Activated CD8-positive, alpha-beta memory T cell treated with anti-CD3 and anti-CD28 coated beads, Interleukin-2, amount 50 U/mL, for 24 hours (primary cell): ENCODE data around the gene KIF6.

ENCODE experiments used
- DNase-seq: peaks from one replicate; pipeline ENCODE4 v3.0.0-alpha.2; 2020; ENCODE audit errors: extremely low read depth

The KIF6 gene

DNA sequence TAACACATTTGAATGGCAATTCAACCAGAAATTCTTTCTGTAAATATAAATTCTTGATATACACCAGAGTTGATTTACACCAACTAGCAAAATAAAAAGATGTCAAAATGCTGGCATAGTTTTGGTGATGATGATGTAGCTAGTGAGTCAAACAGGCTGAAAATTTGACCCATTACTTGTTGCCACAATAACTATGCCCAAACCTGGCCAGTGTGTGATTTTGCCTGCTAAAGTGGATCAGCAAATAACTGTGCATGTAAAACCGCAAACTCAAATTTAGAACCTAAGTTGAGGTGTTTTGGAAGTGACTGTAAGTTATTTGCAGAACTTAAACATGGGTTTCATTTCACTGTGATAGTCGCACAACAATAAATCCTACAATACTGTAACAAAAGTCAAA, 125.9 kb downstream of the KIF6 start:
- no peak for DNase-seq

- no peak for DNase-seq
Observed at GRCh38 chr6:39594285-39594684, 130.9 kb downstream of the KIF6 start.

DNA sequence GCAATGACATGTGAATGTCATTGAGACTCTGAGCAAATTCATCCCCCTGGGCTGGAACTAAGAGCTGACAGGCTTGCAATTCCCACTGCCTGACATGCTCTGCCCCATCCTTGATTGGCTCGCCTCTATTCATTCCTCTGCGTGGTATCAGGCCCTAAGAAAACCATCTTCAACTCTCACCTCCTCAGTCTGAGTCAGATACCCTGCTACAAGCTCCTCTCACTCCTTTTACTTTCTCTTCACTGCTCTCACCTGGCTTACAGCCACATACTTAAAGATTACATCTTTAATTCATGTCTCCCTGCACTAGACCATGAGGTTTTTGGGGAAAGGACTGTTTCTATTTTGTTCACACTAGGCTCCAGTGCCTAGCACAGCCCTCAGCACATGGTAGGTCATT, 131.6 kb downstream of the KIF6 start:
- no peak for DNase-seq

DNA sequence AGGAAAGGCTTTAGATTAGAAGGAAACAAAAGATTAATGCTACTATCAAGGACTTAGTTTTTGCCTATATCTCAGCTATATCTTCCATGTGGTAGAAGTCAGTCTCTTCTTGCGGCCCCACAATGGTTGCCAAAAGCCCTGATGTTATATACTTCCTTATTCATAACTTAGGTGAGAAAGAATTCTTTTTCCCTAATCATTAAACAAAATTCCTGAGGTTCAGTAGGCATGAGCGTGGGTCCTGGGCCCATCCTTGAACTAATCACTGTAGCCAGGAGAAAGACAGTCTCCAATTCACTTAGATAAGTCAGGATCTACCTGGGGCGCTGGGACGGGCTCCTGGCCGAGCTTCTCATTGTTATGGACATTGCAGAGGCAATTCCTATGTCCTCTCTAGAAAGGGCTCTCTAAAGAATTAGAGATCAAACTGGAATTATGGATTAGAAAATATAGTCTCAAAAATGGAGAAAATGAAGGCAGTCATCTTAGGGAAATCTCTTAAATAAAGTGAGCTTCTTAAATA, 134.3 kb downstream of the KIF6 start:
- DNase-seq: no peak

GRCh38 chr6:39587080-39587479, 138.1 kb downstream of the KIF6 start:
- no peak for DNase-seq

DNA sequence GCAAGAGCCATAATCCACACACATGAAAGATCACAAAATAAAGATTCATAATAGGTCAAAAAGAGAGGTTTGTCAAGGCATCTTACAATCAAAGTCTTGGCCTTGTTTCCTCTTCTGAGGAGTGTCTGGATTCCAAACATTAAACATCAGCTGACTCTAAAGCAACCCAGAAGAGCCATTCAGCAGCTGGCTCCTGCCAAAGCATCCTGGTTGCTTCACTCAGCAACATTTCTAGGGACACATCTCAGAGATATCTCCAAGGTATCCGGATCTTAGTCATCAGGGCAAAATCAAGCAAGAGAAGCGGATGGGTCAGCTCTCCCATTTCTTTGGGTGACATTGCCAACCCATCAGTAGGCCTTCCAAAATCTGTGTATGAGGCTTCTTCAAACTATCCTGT, 139.6 kb downstream of the KIF6 start:
- DNase-seq: no peak

- no peak for DNase-seq
Observed at GRCh38 chr6:39577446-39578165, 147.6 kb downstream of the KIF6 start.

GRCh38 chr6:39576556-39577303, 148.5 kb downstream of the KIF6 start:
- DNase-seq: no peak

GRCh38 chr6:39574991-39575390, 150.2 kb downstream of the KIF6 start:
- no peak for DNase-seq

DNA sequence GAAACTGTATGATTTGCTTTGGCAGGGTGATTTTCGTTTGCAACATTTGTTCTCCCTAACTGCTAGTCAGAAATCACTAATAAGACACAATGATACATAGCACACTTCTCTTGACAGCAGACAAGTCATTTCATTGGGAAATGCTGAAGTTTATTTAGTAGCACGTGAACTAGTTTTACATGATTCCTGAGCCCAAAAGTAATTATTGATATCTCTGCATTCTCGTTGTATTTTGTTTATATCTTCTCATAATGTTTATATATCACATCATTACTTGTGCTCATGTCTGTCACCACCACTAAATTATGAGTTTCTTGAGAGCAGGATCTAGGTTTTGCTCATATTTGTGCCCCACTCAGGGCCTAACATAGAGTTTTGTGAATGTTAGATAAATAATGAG, 151.7 kb downstream of the KIF6 start:
- no peak for DNase-seq

DNA sequence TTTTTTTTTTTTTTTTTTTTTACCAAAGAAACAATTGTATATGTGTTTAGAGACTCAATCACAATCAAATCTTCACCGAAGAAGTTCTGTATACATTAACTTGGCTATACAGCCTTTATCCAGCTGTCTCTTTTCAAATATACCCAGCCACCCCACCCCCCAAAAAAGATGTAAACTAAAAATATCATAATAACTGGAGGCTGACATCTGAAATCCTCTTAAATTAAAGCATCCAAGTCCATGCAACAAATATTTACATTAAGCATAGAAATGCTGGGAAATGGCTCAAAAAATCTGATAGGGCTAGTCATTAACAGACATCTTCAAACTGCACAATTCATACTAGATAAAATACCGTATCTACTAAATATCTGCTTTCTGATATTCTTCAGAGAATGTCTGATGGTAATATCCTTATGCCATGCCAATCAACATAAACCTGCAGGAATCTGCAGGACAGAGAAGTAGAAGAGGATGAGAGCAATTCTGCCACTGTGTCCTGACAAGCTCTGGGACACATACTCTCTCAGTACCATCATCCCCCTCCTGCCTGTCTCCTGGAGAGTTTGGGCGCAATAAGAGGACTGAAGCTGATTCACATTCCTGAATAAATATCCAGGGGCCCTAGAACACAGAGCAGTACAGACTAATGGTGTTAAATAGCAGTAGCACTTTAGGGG, 152.4 kb downstream of the KIF6 start:
- DNase-seq: no peak

DNA sequence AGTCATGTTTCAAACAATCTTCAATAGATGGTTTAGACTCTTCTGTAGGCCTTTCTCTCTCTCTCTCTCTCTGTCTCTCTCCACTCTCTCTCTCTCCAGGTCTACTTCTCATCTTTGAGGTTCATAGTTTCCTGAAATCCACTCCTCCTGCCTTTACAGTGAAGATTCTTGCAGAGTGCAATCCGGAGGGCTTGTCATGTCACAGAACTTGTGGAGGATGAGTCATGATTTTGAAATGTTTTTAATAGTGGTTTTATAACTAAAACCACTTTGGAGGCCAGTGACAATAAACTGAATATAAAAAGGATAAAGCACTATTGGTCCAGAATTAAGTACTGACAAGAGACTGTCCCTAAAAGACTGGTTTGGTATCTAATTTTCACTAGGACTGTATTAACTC, 156.3 kb downstream of the KIF6 start:
- DNase-seq: no peak

GRCh38 chr6:39567091-39567490, 158.1 kb downstream of the KIF6 start:
- no peak for DNase-seq

- DNase-seq: no peak
Observed at GRCh38 chr6:39566456-39566855, 158.8 kb downstream of the KIF6 start.

GRCh38 chr6:39565956-39566355, 159.3 kb downstream of the KIF6 start:
- DNase-seq: no peak

DNA sequence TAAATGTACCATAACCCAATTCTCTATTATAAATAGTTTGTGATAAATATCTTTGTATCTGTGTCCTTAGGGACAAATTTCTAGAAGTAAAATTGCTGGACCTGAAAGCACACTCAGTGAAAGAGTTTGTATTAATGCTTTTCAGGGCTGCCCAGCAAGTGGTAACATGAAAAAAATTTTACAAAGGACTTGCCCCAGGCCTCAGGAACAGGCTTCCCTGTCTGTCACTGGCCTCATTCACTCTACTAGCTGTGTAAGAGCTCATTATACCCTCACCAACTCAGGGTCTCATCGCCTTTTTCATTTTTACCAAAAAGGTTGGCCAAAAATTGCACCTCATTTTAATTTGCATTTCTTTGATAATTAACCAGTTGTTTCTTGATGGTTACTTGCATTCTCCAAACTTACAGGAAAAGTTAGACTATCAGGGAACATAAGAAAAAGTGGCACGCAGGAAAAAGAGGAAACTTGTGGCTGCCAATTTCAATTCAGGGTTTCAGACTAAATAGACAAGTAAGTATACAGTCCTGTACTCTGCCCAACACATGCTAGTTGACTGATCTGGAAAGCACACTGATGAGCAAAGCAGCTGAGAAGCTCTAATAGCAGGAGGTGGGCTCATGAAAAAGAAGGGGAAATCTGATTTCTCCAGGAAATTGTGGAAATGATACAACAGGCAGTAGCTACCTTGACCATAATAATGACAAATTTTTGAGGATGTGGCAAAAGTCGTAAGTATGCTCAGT, 161.5 kb downstream of the KIF6 start:
- DNase-seq: no peak

- DNase-seq: no peak
Observed at GRCh38 chr6:39561536-39562266, 163.5 kb downstream of the KIF6 start.

DNA sequence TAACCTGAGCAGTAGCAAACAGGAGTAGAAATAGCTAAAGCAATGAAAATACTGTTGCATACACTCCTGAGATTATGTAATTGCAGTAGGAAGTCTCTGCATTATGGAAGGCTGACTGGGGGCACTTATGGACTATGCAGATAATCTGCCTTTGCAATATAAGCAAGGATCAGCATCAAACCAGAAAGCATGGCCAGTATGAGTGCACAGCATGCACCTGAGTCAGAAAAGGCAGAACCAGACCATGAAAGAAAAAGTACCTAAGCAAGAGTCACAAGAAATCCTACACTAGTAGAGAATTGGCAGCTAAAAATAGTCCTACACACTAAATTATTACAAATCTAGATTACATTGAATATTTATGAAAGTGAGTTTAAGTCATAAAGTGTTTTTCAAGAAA, 164.3 kb downstream of the KIF6 start:
- DNase-seq: no peak

- no peak for DNase-seq
Observed at GRCh38 chr6:39558591-39559190, 166.5 kb downstream of the KIF6 start.

- DNase-seq: no peak
Observed at GRCh38 chr6:39558079-39558478, 167.1 kb downstream of the KIF6 start.

DNA sequence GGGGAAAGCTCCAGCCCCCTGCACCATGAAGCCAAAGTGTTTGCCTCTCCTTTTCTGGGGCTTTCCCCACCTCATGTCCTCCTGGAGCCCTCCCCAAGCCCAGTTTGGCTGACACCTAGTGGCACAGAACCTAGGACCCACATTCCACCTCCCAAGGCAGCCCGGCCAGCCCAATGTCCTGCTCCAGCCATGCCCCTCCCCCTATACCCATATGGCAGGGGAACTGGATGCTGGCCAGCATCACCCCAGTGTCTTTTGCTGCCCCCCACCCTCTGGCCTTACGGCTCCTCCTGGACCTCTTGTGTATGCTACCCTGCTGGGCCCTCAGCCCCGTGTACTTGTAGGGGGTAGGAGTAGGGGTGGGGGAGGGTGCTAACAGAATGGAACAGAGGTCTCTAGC, 170.1 kb downstream of the KIF6 start:
- DNase-seq: no peak
